ENCODE results near the gene DENND1B. TPM values are rescaled to one million over a fixed set of nuclear protein-coding genes. Genes with fewer than 3 reads are reported as not detected.

The DENND1B gene
- total and polyA plus RNA-seq, 9 of the 15 experiments (the other 6 are each of a cell fraction or from before 2014, with no cell fraction given), result 2.1 to 12.1 (median 7.5) TPM

DNA sequence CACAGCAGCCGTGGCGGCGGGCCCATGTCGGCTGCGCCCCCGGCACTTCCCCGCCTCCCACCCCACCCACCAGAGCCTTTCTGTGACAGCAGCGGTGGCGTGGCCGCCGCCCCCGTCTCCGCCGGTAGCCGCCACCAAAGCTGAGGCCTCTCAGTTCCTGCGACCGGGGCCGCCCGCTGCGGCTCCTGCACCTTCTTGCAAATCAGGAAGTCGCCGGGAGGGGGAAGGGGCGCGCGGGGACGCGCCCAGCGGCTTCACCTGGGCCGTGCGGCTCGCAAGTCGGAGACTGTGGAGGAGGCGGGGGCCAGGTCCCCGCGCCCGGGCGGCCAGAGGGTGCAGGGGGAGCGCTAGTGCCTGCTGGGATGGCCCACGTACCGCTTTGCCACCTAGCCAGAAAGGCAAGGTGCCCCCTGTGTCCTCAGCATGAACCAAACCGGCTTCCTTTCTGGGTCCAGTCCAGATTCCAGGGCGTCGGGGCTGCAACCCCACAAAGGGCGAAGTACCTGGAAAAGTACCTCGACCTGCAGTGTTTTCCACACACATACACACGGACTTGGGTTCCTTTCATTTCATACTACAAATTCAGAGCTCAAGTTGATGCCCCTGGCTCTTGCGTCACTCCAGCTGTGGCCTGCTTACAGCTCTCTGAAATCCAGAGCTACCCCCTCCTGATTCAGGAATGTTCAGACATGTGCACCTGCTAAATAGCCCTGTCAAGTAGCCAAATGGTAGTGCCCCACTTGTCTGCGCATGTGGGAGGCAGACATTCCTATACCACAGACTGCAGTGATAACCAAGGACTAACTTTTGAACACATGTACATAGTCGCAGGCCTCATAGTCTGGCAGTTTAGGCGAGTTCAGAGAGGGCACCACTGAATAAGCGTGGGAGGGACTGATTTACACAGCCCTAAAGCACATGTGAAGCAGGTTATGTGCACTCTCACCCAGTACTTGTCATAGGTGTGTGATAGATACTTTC is at the start of gene DENND1B (continued):
- TF ChIP-seq E2F1 (CRISPR knock-in tag; IDR thresholded peaks at IDR 0.05), result peak; percentile 22; the same call in 1 of the 2 replicates
- 0 out of 2 replicates have a peak, but pooled peaks have one; percentile 18 for TF ChIP-seq ZNF316 (IDR thresholded peaks at IDR 0.05)
- no peak for TF ChIP-seq ZZZ3 (IDR thresholded peaks at IDR 0.05)
- no peak for TF ChIP-seq MLX (CRISPR knock-in tag; conservative IDR thresholded peaks at IDR 0.05)
- TF ChIP-seq SNAPC5 (CRISPR knock-in tag; IDR thresholded peaks at IDR 0.05), result no peak
- TF ChIP-seq TSC22D4 (tag; IDR thresholded peaks at IDR 0.05), result no peak
- TF ChIP-seq ZBTB8A (IDR thresholded peaks at IDR 0.05; ENCODE audit: partially characterized antibody), result no peak
- no peak for TF ChIP-seq HMG20B (CRISPR knock-in tag; IDR thresholded peaks at IDR 0.05)
- no peak for TF ChIP-seq MCM7 (IDR thresholded peaks at IDR 0.05)
- TF ChIP-seq ZFP30 (CRISPR knock-in tag; IDR thresholded peaks at IDR 0.05; ENCODE audit: borderline replicate concordance), result no peak
- no peak for TF ChIP-seq ELK3 (CRISPR knock-in tag; IDR thresholded peaks at IDR 0.05)
- no peak for TF ChIP-seq SAP30 (IDR thresholded peaks at IDR 0.05; ENCODE audit: borderline replicate concordance, insufficient read depth, low read depth, low read length, poor library complexity, severe bottlenecking)
- no peak for TF ChIP-seq BRD9 (IDR thresholded peaks at IDR 0.05; ENCODE audit: low read depth, partially characterized antibody)
- TF ChIP-seq, protein P1, sequence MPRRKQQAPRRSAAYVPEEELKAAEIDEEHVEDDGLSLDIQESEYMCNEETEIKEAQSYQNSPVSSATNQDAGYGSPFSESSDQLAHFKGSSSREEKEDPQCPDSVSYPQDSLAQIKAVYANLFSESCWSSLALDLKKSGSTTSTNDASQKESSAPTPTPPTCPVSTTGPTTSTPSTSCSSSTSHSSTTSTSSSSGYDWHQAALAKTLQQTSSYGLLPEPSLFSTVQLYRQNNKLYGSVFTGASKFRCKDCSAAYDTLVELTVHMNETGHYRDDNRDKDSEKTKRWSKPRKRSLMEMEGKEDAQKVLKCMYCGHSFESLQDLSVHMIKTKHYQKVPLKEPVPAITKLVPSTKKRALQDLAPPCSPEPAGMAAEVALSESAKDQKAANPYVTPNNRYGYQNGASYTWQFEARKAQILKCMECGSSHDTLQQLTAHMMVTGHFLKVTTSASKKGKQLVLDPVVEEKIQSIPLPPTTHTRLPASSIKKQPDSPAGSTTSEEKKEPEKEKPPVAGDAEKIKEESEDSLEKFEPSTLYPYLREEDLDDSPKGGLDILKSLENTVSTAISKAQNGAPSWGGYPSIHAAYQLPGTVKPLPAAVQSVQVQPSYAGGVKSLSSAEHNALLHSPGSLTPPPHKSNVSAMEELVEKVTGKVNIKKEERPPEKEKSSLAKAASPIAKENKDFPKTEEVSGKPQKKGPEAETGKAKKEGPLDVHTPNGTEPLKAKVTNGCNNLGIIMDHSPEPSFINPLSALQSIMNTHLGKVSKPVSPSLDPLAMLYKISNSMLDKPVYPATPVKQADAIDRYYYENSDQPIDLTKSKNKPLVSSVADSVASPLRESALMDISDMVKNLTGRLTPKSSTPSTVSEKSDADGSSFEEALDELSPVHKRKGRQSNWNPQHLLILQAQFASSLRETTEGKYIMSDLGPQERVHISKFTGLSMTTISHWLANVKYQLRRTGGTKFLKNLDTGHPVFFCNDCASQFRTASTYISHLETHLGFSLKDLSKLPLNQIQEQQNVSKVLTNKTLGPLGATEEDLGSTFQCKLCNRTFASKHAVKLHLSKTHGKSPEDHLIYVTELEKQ (CRISPR knock-in tag; IDR thresholded peaks at IDR 0.05), result no peak
- no peak for TF ChIP-seq HOXB6 (CRISPR knock-in tag; IDR thresholded peaks at IDR 0.05; ENCODE audit: borderline replicate concordance)
- peak; percentile 41 for TF ChIP-seq HDAC3 (IDR thresholded peaks at IDR 0.05; ENCODE audit: borderline replicate concordance, partially characterized antibody)
- TF ChIP-seq ZKSCAN1 (IDR thresholded peaks at IDR 0.05; ENCODE audit: low read depth, low read length), result no peak
- TF ChIP-seq TAF7 (tag; IDR thresholded peaks at IDR 0.05), result no peak
- TF ChIP-seq, protein P2, sequence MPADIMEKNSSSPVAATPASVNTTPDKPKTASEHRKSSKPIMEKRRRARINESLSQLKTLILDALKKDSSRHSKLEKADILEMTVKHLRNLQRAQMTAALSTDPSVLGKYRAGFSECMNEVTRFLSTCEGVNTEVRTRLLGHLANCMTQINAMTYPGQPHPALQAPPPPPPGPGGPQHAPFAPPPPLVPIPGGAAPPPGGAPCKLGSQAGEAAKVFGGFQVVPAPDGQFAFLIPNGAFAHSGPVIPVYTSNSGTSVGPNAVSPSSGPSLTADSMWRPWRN (IDR thresholded peaks at IDR 0.05; ENCODE audit: low read depth), result no peak
- no peak for TF ChIP-seq ZNF347 (CRISPR knock-in tag; IDR thresholded peaks at IDR 0.05; ENCODE audit: low read depth)
